Astrocyte (in vitro differentiated cells and primary cell): ENCODE results near the gene DMRTB1. TPM values are rescaled to one million over a fixed set of nuclear protein-coding genes. Genes with fewer than 3 reads are reported as not detected.

Experiments used
- DNase-seq: peaks from one replicate; pipeline ENCODE4 v3.0.0-alpha.2; 2010; ENCODE audit warnings: low read depth
- FAIRE-seq: peaks from 2 replicates; lab custom pipeline; 2011; peaks lifted over from hg19 to GRCh38; lab: Jason Lieb, UNC
- H2AFZ ChIP-seq: 2 replicates; pipeline ENCODE4 v1.6.0; 2012; ENCODE audit warnings: low read depth, low read length, inconsistent platforms
- H3K27ac ChIP-seq: 2 replicates; pipeline ENCODE4 v1.5.1; 2011; ENCODE audit warnings: low read depth, low read length, inconsistent platforms
- H3K27me3 ChIP-seq: 2 replicates; pipeline ENCODE4 v1.6.0; 2011; ENCODE audit warnings: low read length, inconsistent platforms; ENCODE audit not compliant: insufficient read depth
- H3K36me3 ChIP-seq: 2 replicates; pipeline ENCODE4 v1.5.1; 2011; ENCODE audit warnings: low read length, inconsistent platforms; ENCODE audit not compliant: insufficient read depth
- H3K4me1 ChIP-seq: 2 replicates; pipeline ENCODE4 v1.5.1; 2011; ENCODE audit warnings: low read length, inconsistent platforms; ENCODE audit not compliant: insufficient read depth
- H3K4me2 ChIP-seq: 2 replicates; pipeline ENCODE4 v1.6.0; 2012; ENCODE audit warnings: low read length, inconsistent platforms
- H3K4me3 ChIP-seq: 2 replicates; pipeline ENCODE4 v1.5.1; 2011; ENCODE audit warnings: low read depth, mild to moderate bottlenecking, low read length, inconsistent platforms; ENCODE audit not compliant: insufficient read depth
- H3K79me2 ChIP-seq: 2 replicates; pipeline ENCODE4 v1.6.0; 2012; ENCODE audit warnings: mild to moderate bottlenecking, low read length, inconsistent platforms; ENCODE audit not compliant: insufficient read depth
- H3K9ac ChIP-seq: 2 replicates; pipeline ENCODE4 v1.6.0; 2012; ENCODE audit warnings: mild to moderate bottlenecking, low read length, inconsistent platforms
- H3K9me3 ChIP-seq: 2 replicates; pipeline ENCODE4 v1.5.1; 2012; ENCODE audit warnings: low read depth, mild to moderate bottlenecking, low read length, inconsistent platforms; ENCODE audit not compliant: insufficient read depth
- H4K20me1 ChIP-seq: 2 replicates; pipeline ENCODE4 v1.6.0; 2012; ENCODE audit warnings: low read length, inconsistent platforms; ENCODE audit not compliant: insufficient read depth
- H3K27ac Mint-ChIP-seq: one replicate; pipeline ENCODE4 v1.8.0; 2021; ENCODE audit warnings: mild to moderate bottlenecking, mixed read lengths; ENCODE audit not compliant: unreplicated experiment
- H3K27me3 Mint-ChIP-seq: one replicate; pipeline ENCODE4 v1.8.0; 2021; ENCODE audit warnings: low read depth, mixed read lengths; ENCODE audit not compliant: unreplicated experiment
- H3K36me3 Mint-ChIP-seq: one replicate; pipeline ENCODE4 v1.8.0; 2021; ENCODE audit warnings: low read depth, mixed read lengths; ENCODE audit not compliant: unreplicated experiment
- H3K4me1 Mint-ChIP-seq: one replicate; pipeline ENCODE4 v1.8.0; 2021; ENCODE audit warnings: low read depth, mixed read lengths; ENCODE audit not compliant: unreplicated experiment
- H3K4me3 Mint-ChIP-seq: one replicate; pipeline ENCODE4 v1.8.0; 2021; ENCODE audit warnings: mild to moderate bottlenecking, moderate library complexity, mixed read lengths; ENCODE audit not compliant: unreplicated experiment
- H3K9me3 Mint-ChIP-seq: one replicate; pipeline ENCODE4 v1.8.0; 2021; ENCODE audit warnings: mild to moderate bottlenecking, mixed read lengths; ENCODE audit not compliant: unreplicated experiment
- EZH2 ChIP-seq: IDR thresholded peaks from 2 replicates; pipeline ENCODE4 v1.6.1; 2012; ENCODE audit warnings: mild to moderate bottlenecking, low read length, inconsistent platforms; ENCODE audit not compliant: insufficient read depth
- total RNA-seq: library from RNA; stranded (reverse); gene quantifications from 2 replicates; pipeline ENCODE4 v1.2.1, GENCODE V29; 2021
- TF ChIP-seq, protein P1 (sequence below): IDR thresholded peaks from 2 replicates; pipeline ENCODE4 v1.5.1; 2011; ENCODE audit warnings: low read depth, mild to moderate bottlenecking, inconsistent platforms, low read length, moderate library complexity; ENCODE audit not compliant: insufficient read depth

The DMRTB1 gene
- total RNA-seq, 1 donor from 2014 or later: not detected

- FAIRE-seq: no peak
These were observed 11.0 kb downstream of the DMRTB1 start for GRCh38 chr1:53470155-53470554.

GRCh38 chr1:53470584-53470983 is 11.4 kb downstream of the DMRTB1 start:
- peak overlapping the region; percentile 47 for H2AFZ ChIP-seq
- no peaks in the 10 kb centered on the region for H3K9me3 ChIP-seq
- H3K79me2 ChIP-seq: no peaks in the 10 kb centered on the region
- no peak overlapping the region for H3K27ac Mint-ChIP-seq
- peaks cover 17% of the 10 kb centered on the region for H3K27me3 Mint-ChIP-seq
- H3K27ac ChIP-seq: no peak overlapping the region
- peaks cover 2% of the 10 kb centered on the region for H3K4me1 Mint-ChIP-seq
- DNase-seq (no peak), FAIRE-seq (no peak)
- no peak overlapping the region for H3K4me3 ChIP-seq
- H3K36me3 Mint-ChIP-seq: no peaks in the 10 kb centered on the region
- H3K4me1 ChIP-seq: no peaks in the 10 kb centered on the region
- no peak overlapping the region for H3K9ac ChIP-seq
- H3K9me3 Mint-ChIP-seq: no peaks in the 10 kb centered on the region
- H3K4me3 Mint-ChIP-seq: no peak overlapping the region
- peaks cover 8% of the 10 kb centered on the region for H3K27me3 ChIP-seq
- no peaks in the 10 kb centered on the region for H4K20me1 ChIP-seq
- H3K4me2 ChIP-seq: peak overlapping the region; percentile 65
- TF ChIP-seq, protein P1, sequence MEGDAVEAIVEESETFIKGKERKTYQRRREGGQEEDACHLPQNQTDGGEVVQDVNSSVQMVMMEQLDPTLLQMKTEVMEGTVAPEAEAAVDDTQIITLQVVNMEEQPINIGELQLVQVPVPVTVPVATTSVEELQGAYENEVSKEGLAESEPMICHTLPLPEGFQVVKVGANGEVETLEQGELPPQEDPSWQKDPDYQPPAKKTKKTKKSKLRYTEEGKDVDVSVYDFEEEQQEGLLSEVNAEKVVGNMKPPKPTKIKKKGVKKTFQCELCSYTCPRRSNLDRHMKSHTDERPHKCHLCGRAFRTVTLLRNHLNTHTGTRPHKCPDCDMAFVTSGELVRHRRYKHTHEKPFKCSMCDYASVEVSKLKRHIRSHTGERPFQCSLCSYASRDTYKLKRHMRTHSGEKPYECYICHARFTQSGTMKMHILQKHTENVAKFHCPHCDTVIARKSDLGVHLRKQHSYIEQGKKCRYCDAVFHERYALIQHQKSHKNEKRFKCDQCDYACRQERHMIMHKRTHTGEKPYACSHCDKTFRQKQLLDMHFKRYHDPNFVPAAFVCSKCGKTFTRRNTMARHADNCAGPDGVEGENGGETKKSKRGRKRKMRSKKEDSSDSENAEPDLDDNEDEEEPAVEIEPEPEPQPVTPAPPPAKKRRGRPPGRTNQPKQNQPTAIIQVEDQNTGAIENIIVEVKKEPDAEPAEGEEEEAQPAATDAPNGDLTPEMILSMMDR: no peak
- no peak for TF ChIP-seq EZH2
- H3K36me3 ChIP-seq: no peaks in the 10 kb centered on the region

More at GRCh38 chr1:53470155-53470554, 11.0 kb downstream of the DMRTB1 start:
- no peaks in the 10 kb centered on the region for H3K4me1 ChIP-seq
- peaks cover 5% of the 10 kb centered on the region for H3K27me3 ChIP-seq
- no peak overlapping the region for H3K27ac ChIP-seq
- no peak for TF ChIP-seq EZH2
- TF ChIP-seq, protein P1: peak; percentile 69
- H4K20me1 ChIP-seq: no peaks in the 10 kb centered on the region
- H3K36me3 ChIP-seq: no peaks in the 10 kb centered on the region
- H3K9me3 ChIP-seq: no peaks in the 10 kb centered on the region
- no peak overlapping the region for H3K9ac ChIP-seq
- no peaks in the 10 kb centered on the region for H3K79me2 ChIP-seq
- Mint-ChIP-seq H3K27me3 (peaks cover 17% of the 10 kb centered on the region), H3K27ac (no peak overlapping the region), H3K4me3 (no peak overlapping the region), H3K9me3 (no peaks in the 10 kb centered on the region), H3K4me1 (peaks cover 2% of the 10 kb centered on the region), H3K36me3 (no peaks in the 10 kb centered on the region)
- H3K4me2 ChIP-seq: peak overlapping the region; percentile 65
- DNase-seq: peak; percentile 60
- H2AFZ ChIP-seq: peak overlapping the region; percentile 47
- H3K4me3 ChIP-seq: no peak overlapping the region

GRCh38 chr1:53471000-53471399 is 11.8 kb downstream of the DMRTB1 start:
- H2AFZ ChIP-seq: no peak overlapping the region
- H3K27me3 Mint-ChIP-seq: peaks cover 19% of the 10 kb centered on the region
- no peak overlapping the region for H3K27ac ChIP-seq

More at GRCh38 chr1:53471000-53471399, 11.8 kb downstream of the DMRTB1 start:
- Histone ChIP-seq H3K79me2 (no peaks in the 10 kb centered on the region), H3K4me1 (no peaks in the 10 kb centered on the region), H3K36me3 (no peaks in the 10 kb centered on the region), H3K27me3 (peaks cover 12% of the 10 kb centered on the region), H3K4me3 (no peak overlapping the region), H3K9ac (no peak overlapping the region), H3K4me2 (no peak overlapping the region), H3K9me3 (no peaks in the 10 kb centered on the region), H4K20me1 (no peaks in the 10 kb centered on the region)
- FAIRE-seq (no peak), DNase-seq (no peak)
- no peak overlapping the region for H3K27ac Mint-ChIP-seq
- TF ChIP-seq EZH2: no peak
- TF ChIP-seq, protein P1: no peak
- H3K36me3 Mint-ChIP-seq: no peaks in the 10 kb centered on the region
- H3K9me3 Mint-ChIP-seq: no peaks in the 10 kb centered on the region
- H3K4me1 Mint-ChIP-seq: peaks cover 2% of the 10 kb centered on the region
- no peak overlapping the region for H3K4me3 Mint-ChIP-seq
